Liver (tissue), 3 donors: ENCODE data around the gene TMEM63A.

Experiments
- ATF3 ChIP-seq: IDR thresholded peaks from 2 replicates; pipeline ENCODE4 v1.6.1; 2016; ENCODE audit warnings: antibody characterized with exemption
- CTCF ChIP-seq: fragments of 150-350 bp; IDR thresholded peaks from 2 replicates; pipeline ENCODE4 v1.5.1; 2017; ENCODE audit warnings: improper control_type of control experiment, low read depth, low read length; ENCODE audit not compliant: missing input control
- EGR1 ChIP-seq, 2 donors: IDR thresholded peaks; 2 replicates each; pipeline ENCODE4 v1.6.1; 2016 to 2018; ENCODE audit warnings: antibody characterized with exemption in 2 of 2, low read depth in 2 of 2
- FOXA1 ChIP-seq: IDR thresholded peaks from 2 replicates; pipeline ENCODE4 v1.6.1; 2016; ENCODE audit warnings: antibody characterized with exemption
- FOXA2 ChIP-seq: IDR thresholded peaks from 2 replicates; pipeline ENCODE4 v1.6.1; 2016; ENCODE audit warnings: antibody characterized with exemption
- GABPA ChIP-seq, 2 donors: IDR thresholded peaks in 1 of 2; conservative IDR thresholded peaks in 1 of 2; 2 replicates each; pipeline ENCODE4 v1.6.1; 2016; ENCODE audit warnings: antibody characterized with exemption in 2 of 2, mild to moderate bottlenecking in 1 of 2, moderate library complexity in 1 of 2
- MAX ChIP-seq: IDR thresholded peaks from 2 replicates; pipeline ENCODE4 v1.6.1; 2016; ENCODE audit warnings: antibody characterized with exemption
- REST ChIP-seq: IDR thresholded peaks from 2 replicates; pipeline ENCODE4 v1.6.1; 2016; ENCODE audit warnings: antibody characterized with exemption, mild to moderate bottlenecking
- TAF1 ChIP-seq: conservative IDR thresholded peaks from 2 replicates; pipeline ENCODE4 v1.6.1; 2016; ENCODE audit warnings: antibody characterized with exemption, mild to moderate bottlenecking
- YY1 ChIP-seq: IDR thresholded peaks from 2 replicates; pipeline ENCODE4 v1.6.1; 2016; ENCODE audit warnings: antibody characterized with exemption, mild to moderate bottlenecking
- ZBTB33 ChIP-seq: IDR thresholded peaks from 2 replicates; pipeline ENCODE4 v1.6.1; 2016; ENCODE audit warnings: antibody characterized with exemption
- donor health status: healthy.
- donor health status: healthy.

GRCh38 chr1:225843426-225843795 is 38.8 kb downstream of the TMEM63A start:
- no peak for TF ChIP-seq CTCF
- TF ChIP-seq FOXA1, result no peak
- no peak for TF ChIP-seq ZBTB33
- TF ChIP-seq ATF3, result no peak
- no peak for TF ChIP-seq MAX
- no peak for TF ChIP-seq REST
- no peak for TF ChIP-seq GABPA (IDR thresholded peaks at IDR 0.05 in 1 of 2, conservative IDR thresholded peaks at IDR 0.05 in 1 of 2)
- TF ChIP-seq YY1, result no peak
- no peak for TF ChIP-seq FOXA2
- no peak for TF ChIP-seq EGR1 (IDR thresholded peaks at IDR 0.05; ENCODE audit: low read depth in 2 of 2)
- no peak for TF ChIP-seq TAF1
